HEK293T (cell line): ENCODE data around the gene ZNF8.

Experiments
- ARNT ChIP-seq: fragments of 450-650 bp; IDR thresholded peaks from 2 replicates; pipeline ENCODE4 v1.6.1; 2017; ENCODE audit warnings: mild to moderate bottlenecking
- BHLHE40 ChIP-seq: fragments of 450-650 bp; IDR thresholded peaks from 2 replicates; pipeline ENCODE4 v1.6.1; 2016; ENCODE audit warnings: mild to moderate bottlenecking, moderate library complexity, borderline replicate concordance
- FOXM1 ChIP-seq: fragments of 450-650 bp; IDR thresholded peaks from 2 replicates; pipeline ENCODE4 v1.6.1; 2017; ENCODE audit warnings: mild to moderate bottlenecking, borderline replicate concordance
- HDGF ChIP-seq: fragments of 450-650 bp; IDR thresholded peaks from 2 replicates; pipeline ENCODE4 v1.6.1; 2017; ENCODE audit warnings: antibody characterized with exemption, borderline replicate concordance
- NFRKB ChIP-seq: fragments of 450-650 bp; IDR thresholded peaks from 2 replicates; pipeline ENCODE4 v1.6.1; 2016; ENCODE audit warnings: mild to moderate bottlenecking, moderate library complexity
- SP1 ChIP-seq: fragments of 450-650 bp; IDR thresholded peaks from 2 replicates; pipeline ENCODE4 v1.6.1; 2017
- SUZ12 ChIP-seq: fragments of 450-650 bp; IDR thresholded peaks from 2 replicates; pipeline ENCODE4 v1.6.1; 2016; ENCODE audit warnings: mild to moderate bottlenecking
- TARDBP ChIP-seq: fragments of 450-650 bp; IDR thresholded peaks from 2 replicates; pipeline ENCODE4 v1.6.1; 2016

DNA sequence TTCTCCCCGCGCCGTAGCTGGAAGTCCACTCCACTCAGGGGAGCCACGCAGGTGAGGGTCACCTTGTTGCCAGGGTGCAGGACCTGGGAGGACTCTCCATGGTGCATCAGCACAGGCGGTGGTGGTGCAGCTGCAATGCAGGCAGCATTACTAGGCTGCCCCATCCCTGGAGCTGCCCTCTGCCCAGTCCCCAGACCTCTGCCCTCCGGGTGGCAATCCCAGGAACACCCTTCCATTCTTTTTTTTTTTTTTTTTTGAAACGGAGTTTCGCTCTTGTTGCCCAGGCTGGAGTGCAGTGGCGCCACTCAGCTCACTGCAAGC, 72.8 kb downstream of the ZNF8 start:
- no peak for TF ChIP-seq TARDBP
- TF ChIP-seq FOXM1 = no peak
- TF ChIP-seq ARNT = no peak
- no peak for TF ChIP-seq HDGF
- TF ChIP-seq NFRKB = no peak
- no peak for TF ChIP-seq SUZ12
- TF ChIP-seq SP1 = no peak
- no peak for TF ChIP-seq BHLHE40
